Fibroblast of lung (primary cell): ENCODE data around the gene ANO4. TPM values are rescaled to one million over a fixed set of nuclear protein-coding genes. Genes with fewer than 3 reads are reported as not detected.

Experiments used
- DNase-seq, 2 donors: peaks; one replicate each; pipeline versions ENCODE4 v3.0.0 to v3.0.0-alpha.2; 2010; ENCODE audit warnings: low read depth in 2 of 2
- H2AFZ ChIP-seq: 2 replicates; pipeline ENCODE4 v1.5.1; 2012; ENCODE audit warnings: low read length, control low read depth, inconsistent platforms
- H3K27ac ChIP-seq: 2 replicates; pipeline ENCODE4 v1.5.1; 2011; ENCODE audit warnings: low read length, control low read depth; ENCODE audit not compliant: insufficient read depth
- H3K27me3 ChIP-seq: 2 replicates; pipeline ENCODE4 v1.5.1; 2011; ENCODE audit warnings: mild to moderate bottlenecking, low read length; ENCODE audit not compliant: control insufficient read depth, insufficient read depth
- H3K36me3 ChIP-seq: 2 replicates; pipeline ENCODE4 v1.5.1; 2011; ENCODE audit warnings: low read length; ENCODE audit not compliant: control insufficient read depth, insufficient read depth
- H3K4me1 ChIP-seq: 2 replicates; pipeline ENCODE4 v1.5.1; 2011; ENCODE audit warnings: low read length; ENCODE audit not compliant: control insufficient read depth, insufficient read depth; ENCODE audit errors: extremely low read depth
- H3K4me2 ChIP-seq: 2 replicates; pipeline ENCODE4 v1.5.1; 2011; ENCODE audit warnings: low read length, control low read depth; ENCODE audit not compliant: insufficient read depth; ENCODE audit errors: extremely low read depth
- H3K4me3 ChIP-seq, 4 experiments: fragments of 200-600 bp in 1 of 4; sonication (generic) in 1 of 4; replicated peaks in 1 of 4; 2 replicates each; pipeline ENCODE4 v1.5.1; 2011 to 2016; ENCODE audit warnings: low read length in 4 of 4, low read depth in 3 of 4, mild to moderate bottlenecking in 3 of 4, control low read depth in 2 of 4, inconsistent platforms in 1 of 4, mixed read lengths in 1 of 4; ENCODE audit not compliant: insufficient read depth in 1 of 4; ENCODE audit errors: control extremely low read depth in 1 of 4
- H3K79me2 ChIP-seq: 2 replicates; pipeline ENCODE4 v1.5.1; 2012; ENCODE audit warnings: mild to moderate bottlenecking, low read length, inconsistent platforms; ENCODE audit not compliant: control insufficient read depth, insufficient read depth
- H3K9ac ChIP-seq: 2 replicates; pipeline ENCODE4 v1.5.1; 2011; ENCODE audit warnings: mild to moderate bottlenecking, low read length, control low read depth; ENCODE audit not compliant: insufficient read depth
- H3K9me3 ChIP-seq: 2 replicates; pipeline ENCODE4 v1.5.1; 2012; ENCODE audit warnings: low read depth, low read length; ENCODE audit not compliant: control insufficient read depth, insufficient read depth
- H4K20me1 ChIP-seq: 2 replicates; pipeline ENCODE4 v1.5.1; 2011; ENCODE audit warnings: low read length; ENCODE audit not compliant: control insufficient read depth, insufficient read depth; ENCODE audit errors: extremely low read depth
- CTCF ChIP-seq, 2 donors: IDR thresholded peaks in 1 of 2; conservative IDR thresholded peaks in 1 of 2; 1 replicate in 1 of 2; 2 replicates in 1 of 2; pipeline ENCODE4 v1.5.1; 2011 to 2012; ENCODE audit warnings: low read length in 2 of 2, control low read depth in 1 of 2, inconsistent platforms in 1 of 2, low read depth in 1 of 2, mild to moderate bottlenecking in 1 of 2
- EZH2 ChIP-seq: IDR thresholded peaks from 2 replicates; pipeline ENCODE4 v1.5.1; 2012; ENCODE audit warnings: low read length, control low read depth, mild to moderate bottlenecking; ENCODE audit errors: missing control alignments
- polyA plus RNA-seq, 2 donors: library from polyadenylated mRNA; depleted of rRNA in 1 of 2; stranded (reverse) in 1 of 2; unstranded in 1 of 2; fragments of >200 nt; gene quantifications; 2 replicates each; pipeline ENCODE4 v1.2.1, GENCODE V29; 2011 to 2012; ENCODE audit warnings: missing spikeins in 1 of 2
- total RNA-seq: library from RNA; depleted of rRNA; stranded (reverse); fragments of >200 nt; gene quantifications from 2 replicates; pipeline ENCODE4 v1.2.1, GENCODE V29; 2014

Gene ANO4
- total and polyA plus RNA-seq, 2 donors (not counting 1 experiment from before 2014, with no cell fraction given) = 11.7 to 42.3 TPM

- DNase-seq = no peak
- Histone ChIP-seq H3K9ac (no peak overlapping the region), H3K79me2 (no peaks in the 10 kb centered on the region), H3K27me3 (no peaks in the 10 kb centered on the region), H3K4me2 (no peak overlapping the region), H3K4me3 (no peak overlapping the region), H3K27ac (no peak overlapping the region), H3K9me3 (no peaks in the 10 kb centered on the region), H3K36me3 (no peaks in the 10 kb centered on the region), H2AFZ (no peak overlapping the region), H4K20me1 (no peaks in the 10 kb centered on the region), H3K4me1 (no peaks in the 10 kb centered on the region)
- TF ChIP-seq CTCF (conservative IDR thresholded peaks at IDR 0.05 in 1 of 2, IDR thresholded peaks at IDR 0.05 in 1 of 2; ENCODE audit: low read depth in 1 of 2, low read length in 2 of 2) (no peak), EZH2 (no peak)
These were observed 176.3 kb downstream of the ANO4 start for GRCh38 chr12:100970894-100971293.

GRCh38 chr12:100972121-100972520 is 177.5 kb downstream of the ANO4 start:
- Histone ChIP-seq H3K79me2 (no peaks in the 10 kb centered on the region), H3K4me2 (no peak overlapping the region), H3K4me1 (no peaks in the 10 kb centered on the region), H2AFZ (no peak overlapping the region), H3K9me3 (no peaks in the 10 kb centered on the region), H3K9ac (no peak overlapping the region), H3K27me3 (no peaks in the 10 kb centered on the region), H4K20me1 (no peaks in the 10 kb centered on the region), H3K4me3 (no peak overlapping the region), H3K36me3 (no peaks in the 10 kb centered on the region), H3K27ac (no peak overlapping the region)
- TF ChIP-seq CTCF (conservative IDR thresholded peaks at IDR 0.05 in 1 of 2, IDR thresholded peaks at IDR 0.05 in 1 of 2; ENCODE audit: low read depth in 1 of 2, low read length in 2 of 2) = no peak
- no peak for TF ChIP-seq EZH2
- DNase-seq = no peak

GRCh38 chr12:100974341-100974740 is 179.8 kb downstream of the ANO4 start:
- Histone ChIP-seq H3K4me1 (no peaks in the 10 kb centered on the region), H3K79me2 (no peaks in the 10 kb centered on the region), H4K20me1 (no peaks in the 10 kb centered on the region), H3K36me3 (no peaks in the 10 kb centered on the region), H3K4me2 (no peak overlapping the region), H3K27me3 (no peaks in the 10 kb centered on the region), H3K4me3 (no peak overlapping the region), H3K27ac (no peak overlapping the region), H3K9me3 (no peaks in the 10 kb centered on the region), H3K9ac (no peak overlapping the region), H2AFZ (no peak overlapping the region)
- TF ChIP-seq EZH2 (no peak), CTCF (conservative IDR thresholded peaks at IDR 0.05 in 1 of 2, IDR thresholded peaks at IDR 0.05 in 1 of 2; ENCODE audit: low read depth in 1 of 2, low read length in 2 of 2) (no peak)
- no peak for DNase-seq
